GM12801 (cell line): Measurements from ENCODE around the gene TMIE.

Source experiments
- CTCF ChIP-seq: IDR thresholded peaks from one replicate; pipeline ENCODE4 v1.5.1; 2011; ENCODE audit warnings: control low read depth; ENCODE audit not compliant: insufficient read length; ENCODE audit errors: extremely low read depth

TMIE gene

GRCh38 chr3:46670891-46671427 lies 30.2 kb upstream of the TMIE start:
- TF ChIP-seq CTCF: no peak

GRCh38 chr3:46671541-46672348 lies 29.4 kb upstream of the TMIE start:
- TF ChIP-seq CTCF: no peak

GRCh38 chr3:46672349-46672695 lies 28.9 kb upstream of the TMIE start:
- TF ChIP-seq CTCF: no peak

- TF ChIP-seq CTCF: no peak
These were observed 27.8 kb upstream of the TMIE start for GRCh38 chr3:46673151-46674030.

- no peak for TF ChIP-seq CTCF
These were observed 27.0 kb upstream of the TMIE start for GRCh38 chr3:46674031-46674845.

GRCh38 chr3:46675426-46675825 lies 25.8 kb upstream of the TMIE start:
- no peak for TF ChIP-seq CTCF
